A673 (cell line): ENCODE measurements around the gene RIN2.

Experiments
- CTCF ChIP-seq: fragments of 300-800, 200-600 bp; sonication (generic); conservative IDR thresholded peaks from 2 replicates; pipeline ENCODE4 v1.5.1; 2017; ENCODE audit warnings: low read depth, mild to moderate bottlenecking, antibody characterized with exemption, low read length, moderate library complexity, mixed read lengths
- EZH2 ChIP-seq: fragments of 200-600 bp; sonication (generic); IDR thresholded peaks from 2 replicates; pipeline ENCODE4 v1.6.1; 2017; ENCODE audit warnings: borderline replicate concordance, low read depth, mild to moderate bottlenecking, mixed read lengths, antibody characterized with exemption, low read length; ENCODE audit not compliant: poor library complexity, severe bottlenecking

GRCh38 chr20:19711126-19711525 is 46.9 kb upstream of the RIN2 start:
- TF ChIP-seq CTCF, result no peak
- TF ChIP-seq EZH2, result no peak
